ENCODE results near the gene OR5AR1.

GRCh38 chr11:56698795-56699194 lies 35.3 kb downstream of the OR5AR1 start, which contains the start of gene OR9G1:
- TF ChIP-seq CTCF (IDR thresholded peaks at IDR 0.05) (no peak), POLR2A (IDR thresholded peaks at IDR 0.05) (no peak)
